K562 (cell line): Measurements from ENCODE around the gene CLDN12. TPM values are rescaled to one million over a fixed set of nuclear protein-coding genes. Genes with fewer than 3 reads are reported as not detected.

Experiments
- ATAC-seq: fragments of 200-7000 bp; cut with Tn5 transposase; 3 replicates; pipeline ENCODE4 v1.9.1; 2020; ENCODE audit warnings: moderate library complexity
- BruUV-seq: library from RNA; stranded (reverse); fragments of 400-500 nt; replicated peaks from 2 replicates; lab custom pipeline; 2021; lab: Mats Ljungman, UMichigan
- CTCF ChIA-PET: fragments of 300-600 bp; formaldehyde crosslinking; extraction: SDS; loops from one replicate; lab custom pipeline; 2021; ENCODE audit warnings: low intra/inter-chr PET ratio; lab: Yijun Ruan, JAX
- POLR2A ChIA-PET: fragments of 300-600, 350-650 bp; sonication (Branson Sonifier 250); formaldehyde crosslinking; extraction: SDS; loops from one replicate; lab custom pipeline; 2021; ENCODE audit warnings: antibody characterized with exemption, inconsistent platforms; lab: Yijun Ruan, JAX
- DNase-seq, 4 experiments: peaks; one replicate each; pipeline versions ENCODE4 v3.0.0 to v3.0.0-alpha.2; 2011 to 2018; ENCODE audit warnings: low spot score in 3 of 4, mixed read lengths in 3 of 4; ENCODE audit errors: extremely low read depth in 1 of 4
- FAIRE-seq: peaks from 2 replicates; lab custom pipeline; 2011; peaks lifted over from hg19 to GRCh38; lab: Jason Lieb, UNC
- H2AFZ ChIP-seq: 2 replicates; pipeline ENCODE4 v1.6.0; 2011; ENCODE audit warnings: low read depth, low read length, control low read depth, inconsistent platforms
- H3K27ac ChIP-seq: fragments of 200-600 bp; 3 replicates; pipeline ENCODE4 v1.8.0; 2011; ENCODE audit warnings: low read depth, mild to moderate bottlenecking, control low read depth, inconsistent platforms, low read length, moderate library complexity, mixed read lengths; ENCODE audit errors: extremely low read depth
- H3K27me3 ChIP-seq, 2 experiments: fragments of 300-600 bp in 1 of 2; 2 replicates in 1 of 2; 3 replicates in 1 of 2; pipeline versions ENCODE4 v1.6.0 to v1.8.0; 2011; ENCODE audit warnings: inconsistent platforms in 2 of 2, low read length in 2 of 2, mild to moderate bottlenecking in 1 of 2, mixed read lengths in 1 of 2, moderate library complexity in 1 of 2; ENCODE audit not compliant: control insufficient read depth in 2 of 2, insufficient read depth in 2 of 2
- H3K36me3 ChIP-seq: fragments of 300-600 bp; 3 replicates; pipeline ENCODE4 v1.8.0; 2011; ENCODE audit warnings: mild to moderate bottlenecking, low read length, inconsistent platforms; ENCODE audit not compliant: control insufficient read depth, insufficient read depth
- H3K4me1 ChIP-seq, 2 experiments: fragments of 200-600 bp in 1 of 2; replicated peaks in 1 of 2; 2 replicates in 1 of 2; 3 replicates in 1 of 2; pipeline versions ENCODE4 v1.5.1 to v1.8.0; 2011; ENCODE audit warnings: inconsistent platforms in 2 of 2, low read length in 2 of 2, mild to moderate bottlenecking in 1 of 2, mixed read lengths in 1 of 2, moderate library complexity in 1 of 2; ENCODE audit not compliant: control insufficient read depth in 2 of 2, insufficient read depth in 2 of 2
- H3K4me2 ChIP-seq: 2 replicates; pipeline ENCODE4 v1.6.1; 2011; ENCODE audit warnings: low read length, control low read depth, inconsistent platforms, mixed read lengths; ENCODE audit not compliant: insufficient read depth
- H3K4me3 ChIP-seq: fragments of 200-600 bp; sonication (generic), shearing (Covaris generic); 2 replicates; pipeline ENCODE4 v1.5.1; 2016; ENCODE audit warnings: control low read depth, inconsistent platforms
- H3K79me2 ChIP-seq: fragments of 200-600 bp; 3 replicates; pipeline ENCODE4 v1.8.0; 2011; ENCODE audit warnings: low read length, inconsistent platforms; ENCODE audit not compliant: control insufficient read depth, insufficient read depth
- H3K9ac ChIP-seq, 2 experiments: 2 replicates each; pipeline versions ENCODE4 v1.6.0 to v1.6.1; 2011; ENCODE audit warnings: low read depth in 2 of 2, low read length in 2 of 2, control low read depth in 1 of 2, inconsistent platforms in 1 of 2, mild to moderate bottlenecking in 1 of 2, mixed read lengths in 1 of 2; ENCODE audit not compliant: insufficient read depth in 1 of 2
- H3K9me1 ChIP-seq: one replicate; pipeline ENCODE4 v1.6.0; 2011; ENCODE audit warnings: inconsistent platforms, mild to moderate bottlenecking, low read length, moderate library complexity; ENCODE audit not compliant: control insufficient read depth, insufficient read depth
- H3K9me3 ChIP-seq: replicated peaks from 2 replicates; pipeline ENCODE4 v1.5.1; 2011; ENCODE audit warnings: low read depth, low read length, inconsistent platforms; ENCODE audit not compliant: control insufficient read depth, insufficient read depth
- H4K20me1 ChIP-seq: replicated peaks from 2 replicates; pipeline ENCODE4 v1.6.1; 2011; ENCODE audit warnings: low read length, inconsistent platforms, mixed read lengths; ENCODE audit not compliant: control insufficient read depth, insufficient read depth
- E2F4 ChIP-seq: sonication (generic); formaldehyde crosslinking; IDR thresholded peaks from 2 replicates; pipeline ENCODE4 v1.8.0; 2022; ENCODE audit warnings: mild to moderate bottlenecking, low read depth, missing genetic modification reagents
- ETS1 ChIP-seq: conservative IDR thresholded peaks from 2 replicates; pipeline ENCODE4 v1.6.1; 2011; ENCODE audit warnings: low read depth, mild to moderate bottlenecking, low read length; ENCODE audit not compliant: control insufficient read depth
- FIP1L1 ChIP-seq: fragments of 200-400 bp; formaldehyde crosslinking; IDR thresholded peaks from 2 replicates; pipeline ENCODE4 v1.6.1; 2018; ENCODE audit warnings: mild to moderate bottlenecking, low read depth, low read length; ENCODE audit not compliant: poor library complexity, severe bottlenecking
- HOXB6 ChIP-seq: fragments of 250-450 bp; sonication (Bioruptor Pico); IDR thresholded peaks from 2 replicates; pipeline ENCODE4 v1.5.1; 2022; ENCODE audit warnings: mild to moderate bottlenecking, borderline replicate concordance
- HSF4 ChIP-seq: fragments of 250-450 bp; sonication (Bioruptor Pico); IDR thresholded peaks from 2 replicates; pipeline ENCODE4 v2.1.2; 2022; ENCODE audit warnings: mild to moderate bottlenecking, moderate library complexity, borderline replicate concordance
- TBL1XR1 ChIP-seq, 2 experiments: IDR thresholded peaks; 2 replicates each; pipeline ENCODE4 v1.6.1; 2012; ENCODE audit warnings: improper control_type of control experiment in 2 of 2, low read length in 2 of 2, mild to moderate bottlenecking in 1 of 2
- TRIM24 ChIP-seq, 2 experiments: fragments of 450-650 bp; IDR thresholded peaks; 2 replicates each; pipeline ENCODE4 v1.6.1; 2016
- ZHX1 ChIP-seq: fragments of 150-350 bp; conservative IDR thresholded peaks from 2 replicates; pipeline ENCODE4 v1.6.1; 2014; ENCODE audit warnings: low read length
- ZNF707 ChIP-seq: fragments of 250-450 bp; sonication (Bioruptor Pico); conservative IDR thresholded peaks from 2 replicates; pipeline ENCODE4 v1.8.0; 2022; ENCODE audit warnings: inconsistent platforms, mild to moderate bottlenecking, moderate library complexity
- WGBS: fragments of 100-300 bp; shearing (Covaris generic); methylation state at CpG from one replicate; pipeline ENCODE4 v1.1.6; 2016; ENCODE audit warnings: low coverage, mixed read lengths; ENCODE audit not compliant: insufficient coverage; ENCODE audit errors: missing lambda C conversion rate; 5-methylcytosine and 5-hydroxymethylcytosine counted together
- in situ Hi-C: fragments of 300-500 bp; cut with MboI; formaldehyde crosslinking; loops from 4 replicates; pipeline ENCODE4 v1.15.0; 2018; ENCODE audit warnings: inconsistent platforms, mixed read lengths
- intact Hi-C: fragments of 100-400 bp; cut with micrococcal nuclease; formaldehyde crosslinking; loops from 2 replicates; pipeline ENCODE4 v1.14.2; 2022
- polyA plus RNA-seq, 8 experiments: library from polyadenylated mRNA; depleted of rRNA in 4 of 8; stranded (reverse) in 5 of 8; unstranded in 3 of 8; fragments of >200 nt; fragmentation: Nextera tagmentation in 2 of 8; fragmentation: Illumina TruSeq in 1 of 8; extraction: Ambion mirVana in 2 of 8; extraction: Trizol in 1 of 8; gene quantifications; 2 replicates each; pipeline versions ENCODE4 v1.2.1 to v1.2.3, GENCODE V29; 2011 to 2014; ENCODE audit warnings: inconsistent platforms in 1 of 8, missing spikeins in 1 of 8
- total RNA-seq, 7 experiments: library from RNA; depleted of rRNA in 6 of 7; stranded (reverse); fragments of >200 nt in 6 of 7; fragmentation: Illumina TruSeq in 2 of 7; extraction: Trizol in 2 of 7; gene quantifications; 2 replicates each; pipeline versions ENCODE4 v1.2.1 to v1.2.3, GENCODE V29; 2011 to 2021; ENCODE audit warnings: low replicate concordance in 1 of 7
- TF ChIP-seq, protein P1 (sequence below): fragments of 450-650 bp; formaldehyde crosslinking; IDR thresholded peaks from 2 replicates; pipeline ENCODE4 v1.4.0; 2022; ENCODE audit warnings: mild to moderate bottlenecking, moderate library complexity

CLDN12 gene
- total and polyA plus RNA-seq, 9 of the 15 experiments (the other 6 are each of a cell fraction or from before 2014, with no cell fraction given), result 5.8 to 42.2 (median 15.8) TPM

- TF ChIP-seq ZHX1, result no peak
- TF ChIP-seq ZNF707, result no peak
- TF ChIP-seq HOXB6 (CRISPR knock-in tag), result no peak
- TF ChIP-seq TRIM24 (IDR thresholded peaks at IDR 0.05), result no peak
- no peak for TF ChIP-seq ETS1
- no peak for TF ChIP-seq HSF4 (CRISPR knock-in tag)
These were observed 9.9 kb downstream of the CLDN12 start (continued) for GRCh38 chr7:90413185-90413528.

DNA sequence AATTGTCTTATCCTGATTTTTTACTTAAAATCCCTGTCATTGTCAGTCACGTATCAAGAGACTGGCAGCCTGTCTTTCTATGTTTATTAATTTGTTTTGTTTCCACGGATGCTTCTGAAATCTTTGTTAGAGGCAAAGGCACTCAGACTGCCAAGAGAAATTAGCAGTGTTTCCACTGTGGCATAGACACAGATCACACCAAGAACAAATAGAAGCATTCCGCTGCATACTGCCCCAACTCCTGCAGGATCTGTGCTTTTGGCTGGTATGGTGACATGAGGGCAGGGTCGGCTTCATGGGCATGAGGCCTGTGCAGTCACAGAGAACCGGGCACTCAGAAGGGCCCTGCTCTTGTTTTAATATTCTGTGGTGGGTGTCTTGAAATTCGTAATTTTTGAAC lies 18.4 kb downstream of the CLDN12 start:
- BruUV-seq, result no TSS peak
- ChIA-PET POLR2A (interaction anchor here (0.6 kb wide), 1 partner anchor 114 kb away, joined by 3 read pairs; no protein-coding TSS in a partner anchor), CTCF (no interaction called here)
- ATAC-seq, result no peak
- Histone ChIP-seq H3K27me3 (no peaks in the 10 kb centered on the region; a peak in 1 of 5 replicates), H3K27ac (no peak overlapping the region), H3K4me1 (no peaks in the 10 kb centered on the region), H3K4me2 (no peak overlapping the region), H3K4me3 (no peak overlapping the region), H3K9me3 (no peaks in the 10 kb centered on the region), H3K36me3 (no peaks in the 10 kb centered on the region), H3K9ac (no peak overlapping the region), H2AFZ (no peak overlapping the region), H3K9me1 (no peaks in the 10 kb centered on the region), H3K79me2 (no peaks in the 10 kb centered on the region)
- DNase-seq, result no peak
- WGBS, result 2% methylated on average over 6 of the region's 6 CpGs
- TF ChIP-seq, protein P1, sequence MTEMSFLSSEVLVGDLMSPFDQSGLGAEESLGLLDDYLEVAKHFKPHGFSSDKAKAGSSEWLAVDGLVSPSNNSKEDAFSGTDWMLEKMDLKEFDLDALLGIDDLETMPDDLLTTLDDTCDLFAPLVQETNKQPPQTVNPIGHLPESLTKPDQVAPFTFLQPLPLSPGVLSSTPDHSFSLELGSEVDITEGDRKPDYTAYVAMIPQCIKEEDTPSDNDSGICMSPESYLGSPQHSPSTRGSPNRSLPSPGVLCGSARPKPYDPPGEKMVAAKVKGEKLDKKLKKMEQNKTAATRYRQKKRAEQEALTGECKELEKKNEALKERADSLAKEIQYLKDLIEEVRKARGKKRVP (CRISPR knock-in tag), result no peak
- TF ChIP-seq E2F4 (CRISPR knock-in tag), result no peak
- TF ChIP-seq FIP1L1, result no peak
- no peak for TF ChIP-seq TBL1XR1 (IDR thresholded peaks at IDR 0.05; ENCODE audit: low read length in 2 of 2)
- TF ChIP-seq, all 486 proteins: peak for 0
- no peaks in the 10 kb centered on the region for H4K20me1 ChIP-seq
- intact Hi-C loops (no loop called here), in situ Hi-C loops (no loop called here)
- FAIRE-seq, result no peak
